Fibroblast of lung (primary cell): ENCODE results near the gene SECTM1.

Experiments
- EZH2 ChIP-seq: IDR thresholded peaks from 2 replicates; pipeline ENCODE4 v1.5.1; 2012; ENCODE audit warnings: low read length, control low read depth, mild to moderate bottlenecking; ENCODE audit errors: missing control alignments
- TF ChIP-seq, protein P1 (sequence below), 2 donors: IDR thresholded peaks in 1 of 2; conservative IDR thresholded peaks in 1 of 2; 1 replicate in 1 of 2; 2 replicates in 1 of 2; pipeline ENCODE4 v1.5.1; 2011 to 2012; ENCODE audit warnings: low read length in 2 of 2, control low read depth in 1 of 2, inconsistent platforms in 1 of 2, low read depth in 1 of 2, mild to moderate bottlenecking in 1 of 2

DNA sequence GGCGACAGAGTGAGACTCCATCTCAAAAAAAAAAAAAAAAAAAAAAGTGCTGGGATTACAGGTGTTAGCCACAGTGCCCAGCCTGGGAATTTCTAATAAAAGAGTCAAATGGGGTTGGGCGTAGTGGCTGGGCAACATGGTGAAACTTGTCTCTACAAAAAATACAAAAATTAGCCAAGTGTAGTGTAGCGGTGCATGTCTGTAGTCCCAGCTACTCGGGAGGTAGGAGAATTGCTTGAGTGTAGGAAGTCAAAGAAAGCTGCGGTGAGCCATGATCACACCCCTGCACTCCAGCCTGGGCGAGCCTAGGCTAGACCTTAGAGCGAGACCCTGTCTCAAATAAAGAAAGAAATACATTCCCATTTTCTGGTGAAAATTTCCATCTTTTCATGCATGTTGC is 35.6 kb upstream of the SECTM1 start:
- TF ChIP-seq, protein P1, sequence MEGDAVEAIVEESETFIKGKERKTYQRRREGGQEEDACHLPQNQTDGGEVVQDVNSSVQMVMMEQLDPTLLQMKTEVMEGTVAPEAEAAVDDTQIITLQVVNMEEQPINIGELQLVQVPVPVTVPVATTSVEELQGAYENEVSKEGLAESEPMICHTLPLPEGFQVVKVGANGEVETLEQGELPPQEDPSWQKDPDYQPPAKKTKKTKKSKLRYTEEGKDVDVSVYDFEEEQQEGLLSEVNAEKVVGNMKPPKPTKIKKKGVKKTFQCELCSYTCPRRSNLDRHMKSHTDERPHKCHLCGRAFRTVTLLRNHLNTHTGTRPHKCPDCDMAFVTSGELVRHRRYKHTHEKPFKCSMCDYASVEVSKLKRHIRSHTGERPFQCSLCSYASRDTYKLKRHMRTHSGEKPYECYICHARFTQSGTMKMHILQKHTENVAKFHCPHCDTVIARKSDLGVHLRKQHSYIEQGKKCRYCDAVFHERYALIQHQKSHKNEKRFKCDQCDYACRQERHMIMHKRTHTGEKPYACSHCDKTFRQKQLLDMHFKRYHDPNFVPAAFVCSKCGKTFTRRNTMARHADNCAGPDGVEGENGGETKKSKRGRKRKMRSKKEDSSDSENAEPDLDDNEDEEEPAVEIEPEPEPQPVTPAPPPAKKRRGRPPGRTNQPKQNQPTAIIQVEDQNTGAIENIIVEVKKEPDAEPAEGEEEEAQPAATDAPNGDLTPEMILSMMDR (conservative IDR thresholded peaks at IDR 0.05 in 1 of 2, IDR thresholded peaks at IDR 0.05 in 1 of 2; ENCODE audit: low read depth in 1 of 2, low read length in 2 of 2), result no peak
- TF ChIP-seq EZH2, result no peak
